ENCODE measurements around the gene LGI4.
A peak's percentile ranks its signal among the peaks of the same experiment; 100 is the strongest.

LGI4 gene

DNA sequence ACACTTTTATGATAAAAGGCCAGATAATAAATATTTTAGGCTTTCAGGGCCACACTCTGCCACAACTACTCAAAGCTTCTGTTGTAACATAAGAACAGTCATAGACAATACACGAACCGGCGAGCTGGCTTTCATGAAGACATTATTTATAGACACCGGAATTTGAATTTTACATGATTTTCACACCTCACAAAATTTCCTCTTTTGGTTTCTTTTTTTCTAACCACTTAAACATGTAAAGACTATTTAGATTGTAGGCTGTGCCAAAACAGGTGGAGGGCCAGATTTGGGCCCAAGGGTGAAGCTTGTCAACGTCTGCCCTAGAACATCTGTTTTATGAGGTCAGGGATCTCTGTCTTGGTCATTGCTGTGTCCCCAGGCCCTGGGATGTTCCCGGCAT lies 48.9 kb downstream of the LGI4 start:
- no peak for DNase-seq (ENCODE audit: low read depth, low spot score)

DNA sequence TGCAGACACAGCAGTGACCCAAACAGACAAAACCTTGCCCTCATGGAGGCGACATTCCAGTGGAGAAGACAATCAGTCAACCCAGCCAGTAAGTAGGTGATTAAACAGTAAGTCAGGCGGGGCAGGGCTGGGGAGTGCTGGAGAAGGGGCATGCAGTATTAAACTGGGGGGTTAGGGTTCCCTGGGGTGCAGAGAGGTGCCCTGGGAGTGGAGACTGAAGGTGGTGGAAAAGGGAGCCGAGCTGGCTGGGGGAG lies 50.4 kb downstream of the LGI4 start:
- DNase-seq (ENCODE audit: low read depth, low spot score) = no peak

DNA sequence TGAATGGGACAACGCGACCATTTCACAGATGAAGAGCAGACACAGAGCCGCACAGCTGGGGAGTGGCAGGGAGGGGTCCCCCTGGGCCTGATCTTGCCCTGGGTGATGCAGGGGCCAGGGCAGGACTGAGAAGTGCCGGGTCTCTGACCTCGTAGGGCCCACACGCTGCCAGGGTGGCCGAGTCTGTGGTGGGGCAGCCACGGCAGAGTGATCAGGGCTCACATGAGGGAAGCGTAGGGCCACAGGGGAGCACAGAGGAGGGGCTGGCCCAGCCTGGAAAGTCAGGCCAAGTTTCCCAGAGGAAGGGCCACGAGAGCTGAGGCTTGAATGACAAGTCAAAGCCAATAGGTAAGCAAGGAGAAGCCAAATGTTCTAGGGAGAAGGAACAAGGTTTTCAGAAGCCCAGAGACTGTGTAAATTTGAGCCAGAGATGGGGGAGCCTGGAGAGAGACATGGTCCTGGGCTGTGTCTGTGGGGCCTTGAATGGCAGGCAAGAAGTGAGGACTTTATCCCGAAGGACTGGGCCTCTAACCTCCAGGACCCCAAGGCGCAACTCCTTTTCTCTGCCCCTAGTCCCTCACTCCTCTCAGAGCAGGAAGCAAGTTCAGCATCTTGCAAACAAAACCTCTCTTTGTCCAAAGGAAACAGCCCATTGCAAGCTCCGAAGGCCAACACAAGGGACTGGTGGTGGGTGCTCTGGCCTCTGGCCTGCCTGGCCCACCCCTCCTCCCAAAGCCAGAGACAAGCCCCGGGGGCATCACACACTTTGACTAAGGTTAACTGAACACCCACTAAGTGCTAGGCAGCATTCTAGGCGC lies 51.0 kb downstream of the LGI4 start:
- DNase-seq (ENCODE audit: low read depth, low spot score) = peak; percentile 69

DNA sequence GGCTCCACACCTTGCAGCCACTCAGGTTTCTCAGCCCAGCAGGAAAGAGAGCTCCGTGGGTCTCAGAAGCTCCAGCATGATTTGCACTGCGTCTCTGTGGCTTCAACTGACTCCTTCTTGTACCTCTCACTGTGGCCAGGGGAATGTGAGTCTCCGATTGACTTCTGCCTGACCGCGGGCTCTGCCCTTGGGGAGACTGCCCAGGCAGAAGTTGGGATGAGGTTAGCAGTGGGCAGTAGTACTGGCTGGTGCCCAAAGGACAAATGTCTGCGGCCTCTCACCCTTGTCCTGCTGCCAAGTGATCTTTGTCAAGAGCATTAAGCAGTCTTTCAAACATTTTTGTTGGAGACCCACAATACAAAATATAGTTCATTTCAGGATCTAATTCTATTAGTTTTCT lies 53.7 kb downstream of the LGI4 start:
- DNase-seq (ENCODE audit: low read depth, low spot score) = no peak

DNA sequence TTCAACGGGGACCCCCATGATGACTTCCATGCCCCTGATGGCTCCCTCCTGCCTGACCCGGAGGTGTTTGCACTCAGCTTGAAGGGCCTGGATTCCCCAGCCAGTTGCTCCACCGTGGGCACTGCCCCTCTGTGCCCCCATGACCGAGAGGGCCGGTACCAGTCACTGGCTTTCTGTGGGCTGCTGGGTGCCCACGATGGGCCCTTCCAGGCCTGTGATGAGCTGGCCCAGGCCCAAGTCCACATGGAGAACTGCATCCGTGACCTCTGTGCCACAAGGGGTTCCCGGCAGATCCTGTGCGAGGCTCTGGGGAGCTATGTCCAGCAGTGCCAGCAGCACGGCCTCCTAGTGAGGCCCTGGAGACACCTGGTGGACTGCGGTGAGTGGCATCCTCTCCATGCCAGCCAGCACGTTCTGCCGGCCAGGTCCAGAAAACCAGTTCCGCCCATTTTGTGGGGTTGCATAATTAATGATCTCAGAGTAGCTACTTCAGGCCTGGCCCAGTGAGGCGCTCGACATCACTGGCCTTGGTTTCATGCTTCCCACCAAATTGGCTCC lies 54.2 kb downstream of the LGI4 start:
- no peak for DNase-seq (ENCODE audit: low read depth, low spot score)

DNA sequence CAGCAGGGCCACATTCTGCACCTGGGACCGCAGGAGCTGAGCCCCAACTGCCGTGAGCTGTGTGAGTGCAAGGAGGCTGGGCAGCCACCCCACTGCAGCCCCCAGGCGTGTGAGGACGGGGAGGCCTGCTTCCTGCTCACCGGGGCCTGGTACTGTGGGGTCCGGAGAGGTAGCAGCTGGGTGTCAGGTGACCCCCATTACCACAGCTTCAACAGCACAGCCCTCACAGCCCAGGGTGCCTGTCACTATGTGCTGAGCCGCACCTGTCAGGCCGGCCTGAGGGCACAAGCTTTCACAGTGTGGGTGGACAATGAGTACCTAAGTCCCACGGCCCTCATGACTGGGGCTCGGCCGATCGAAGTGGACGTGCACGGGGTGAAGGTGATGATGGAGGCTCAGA lies 55.0 kb downstream of the LGI4 start:
- no peak for DNase-seq (ENCODE audit: low read depth, low spot score)

DNA sequence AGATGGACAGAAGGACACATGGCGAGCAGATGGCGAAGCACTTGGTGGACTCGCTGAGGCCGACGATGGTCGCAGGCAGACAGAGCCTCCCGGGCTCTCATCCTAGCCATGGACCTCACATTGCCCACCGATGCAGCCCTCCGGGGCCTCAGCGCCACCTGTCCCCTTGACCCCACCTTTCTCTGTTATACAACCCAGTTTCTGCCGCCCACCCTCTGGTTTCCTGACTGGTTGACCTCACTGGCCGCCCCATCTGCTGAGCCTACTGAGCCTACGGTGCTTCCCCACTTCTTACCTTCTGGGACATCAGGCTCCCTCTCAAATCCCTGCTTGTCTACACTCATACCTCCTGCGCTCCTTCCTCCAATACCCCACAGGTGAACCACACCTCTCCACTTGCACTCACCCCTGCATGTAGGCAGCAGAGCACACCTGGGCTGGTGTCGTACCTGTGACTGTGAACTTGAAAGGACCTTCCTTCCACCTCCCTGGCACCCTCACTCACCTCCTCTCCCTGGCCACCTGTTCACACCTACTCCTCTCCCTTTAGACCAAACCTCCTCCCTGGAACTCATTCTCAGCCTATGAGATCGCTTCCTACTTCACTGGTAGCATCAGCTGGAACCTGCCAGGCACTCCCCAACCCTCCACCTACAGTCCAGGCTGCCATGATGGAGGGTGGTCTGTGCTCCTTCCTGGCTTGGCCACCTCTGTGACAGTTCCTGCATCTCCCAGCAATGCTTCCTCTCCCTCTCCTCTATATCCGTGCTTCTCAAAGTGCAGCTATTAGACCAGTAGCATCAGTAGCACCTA lies 57.2 kb downstream of the LGI4 start:
- no peak for DNase-seq (ENCODE audit: low read depth, low spot score)

DNA sequence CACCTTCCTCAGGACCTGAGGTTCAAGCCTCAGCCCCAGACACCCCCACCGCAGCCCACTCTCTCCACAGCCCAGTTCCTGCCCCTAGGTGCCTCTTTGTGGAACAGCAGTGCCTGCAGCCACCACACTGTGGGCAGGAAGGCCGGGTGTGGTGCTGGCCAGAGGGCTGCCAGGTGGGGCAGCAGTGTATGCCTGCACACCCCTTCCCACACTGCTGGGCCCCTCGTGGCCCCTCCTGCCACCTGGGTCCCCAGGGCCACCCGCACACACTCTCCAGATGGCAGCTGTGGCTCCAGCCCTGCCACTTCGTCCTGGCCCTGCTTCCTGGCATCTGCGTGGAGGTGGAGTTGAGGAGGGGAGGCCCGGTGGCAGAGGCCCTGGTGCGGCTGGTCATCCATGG lies 58.2 kb downstream of the LGI4 start:
- no peak for DNase-seq (ENCODE audit: low read depth, low spot score)

DNA sequence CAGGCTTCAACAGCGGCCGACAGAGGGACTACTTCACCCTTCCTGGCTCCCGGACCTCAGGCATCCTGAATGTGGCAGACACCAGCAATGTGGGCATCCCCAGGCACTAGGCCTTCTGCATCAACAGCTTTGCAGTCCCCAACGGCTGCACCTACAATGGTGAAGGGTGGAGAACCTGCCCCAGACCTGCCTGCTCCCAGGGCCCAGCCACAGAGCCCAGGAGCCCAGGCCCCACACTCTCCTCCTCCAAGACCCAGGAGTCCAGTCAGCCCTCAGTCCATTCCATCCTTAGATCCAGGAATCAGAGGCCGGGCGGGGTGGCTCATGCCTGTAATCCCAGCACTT lies 58.9 kb downstream of the LGI4 start:
- DNase-seq (ENCODE audit: low read depth, low spot score) = no peak

DNA sequence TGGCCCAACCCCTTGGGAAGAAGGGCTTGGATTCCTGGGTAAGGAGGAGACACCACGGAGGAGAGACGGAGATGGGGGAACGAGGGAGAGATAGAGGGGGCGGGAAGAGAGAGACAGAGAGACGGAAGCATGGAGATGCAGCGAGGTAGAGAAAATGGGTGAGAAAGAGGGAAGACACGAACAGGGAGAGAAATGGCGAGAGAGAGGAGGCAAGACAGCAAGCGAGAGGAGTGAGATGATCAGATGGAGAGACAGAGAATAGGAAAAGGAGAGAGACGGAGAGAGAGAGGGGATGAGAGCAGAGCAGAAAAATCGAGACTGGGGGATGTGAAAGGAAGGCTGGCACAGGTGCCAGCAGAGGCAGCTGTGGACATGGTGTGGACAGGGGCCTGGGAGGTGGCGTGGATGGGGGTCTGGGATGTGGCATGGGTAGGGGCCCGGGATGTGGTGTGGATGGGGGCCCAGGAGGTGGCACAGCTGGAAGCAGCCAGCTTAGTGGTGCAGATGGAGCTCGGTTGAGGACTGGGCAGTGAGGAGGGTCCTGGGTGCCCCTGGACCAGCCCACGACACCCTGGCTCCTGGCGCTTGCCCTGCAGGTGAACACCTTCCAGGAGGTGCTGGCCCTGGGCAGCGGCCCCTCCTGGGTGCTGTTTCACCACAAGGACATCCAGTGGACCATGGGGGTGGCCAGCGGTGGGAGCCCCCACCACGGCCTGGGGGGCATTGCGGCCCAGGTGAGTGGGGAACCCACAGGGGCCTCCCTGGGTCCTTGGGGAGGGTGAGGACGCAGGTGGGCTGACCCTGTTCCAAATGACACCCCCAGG lies 59.4 kb downstream of the LGI4 start:
- no peak for DNase-seq (ENCODE audit: low read depth, low spot score)

Measured in ELF-1 (cell line).